ENCODE results near the gene RNF181.
"Not testable (repeated sequence)": the region's sequence is repeated elsewhere in the genome, so short reads cannot be mapped to it uniquely, and the experiment has no call there.

RNF181 gene

GRCh38 chr2:85577386-85578242, 17.9 kb upstream of the RNF181 start, which contains the start of gene VAMP8:
VAMP8 (plus strand) TSS chr2:85577586; CDS start chr2:85577647, 61 bp downstream.
- peak; percentile 47 for DNase-seq

- DNase-seq = peak; percentile 56
Observed at GRCh38 chr2:85578243-85579180, 17.0 kb upstream of the RNF181 start.

GRCh38 chr2:85579266-85579935, 16.1 kb upstream of the RNF181 start:
- DNase-seq = no peak

GRCh38 chr2:85580206-85580605, 15.3 kb upstream of the RNF181 start:
- no peak for DNase-seq

- DNase-seq = no peak
Observed at GRCh38 chr2:85582492-85582891, 13.1 kb upstream of the RNF181 start.

GRCh38 chr2:85583667-85584353, 11.7 kb upstream of the RNF181 start:
- DNase-seq = no peak

GRCh38 chr2:85584354-85584856, 11.1 kb upstream of the RNF181 start, which contains the start of gene VAMP5:
VAMP5 (plus strand) TSS chr2:85584431; CDS start chr2:85584491, 60 bp downstream.
- no peak for DNase-seq

GRCh38 chr2:85584857-85585780, 10.4 kb upstream of the RNF181 start:
- DNase-seq = no peak

- no peak for DNase-seq
Observed at GRCh38 chr2:85585781-85586105, 9.8 kb upstream of the RNF181 start.

- no peak for DNase-seq
Observed at GRCh38 chr2:85588236-85588635, 7.3 kb upstream of the RNF181 start.

- no peak for DNase-seq
Observed at GRCh38 chr2:85588645-85589044, 6.9 kb upstream of the RNF181 start.

GRCh38 chr2:85589181-85589580, 6.4 kb upstream of the RNF181 start:
- DNase-seq = no peak

- peak; percentile 42 for DNase-seq
Observed at GRCh38 chr2:85589982-85590791, 5.4 kb upstream of the RNF181 start.

- DNase-seq = no peak
Observed at GRCh38 chr2:85590950-85591349, 4.6 kb upstream of the RNF181 start.

GRCh38 chr2:85591563-85591962, 4.0 kb upstream of the RNF181 start:
- DNase-seq = no peak

- not testable (repeated sequence) for DNase-seq
Observed at GRCh38 chr2:85592299-85592698, 3.2 kb upstream of the RNF181 start.

- no peak for DNase-seq
Observed at GRCh38 chr2:85593023-85593422, 2.5 kb upstream of the RNF181 start.

- DNase-seq = no peak
Observed at GRCh38 chr2:85594715-85595300, 737 bp upstream of the RNF181 start.

GRCh38 chr2:85596026-85596333, 435 bp downstream of the RNF181 start:
- no peak for DNase-seq

All from CD4-positive, alpha-beta T cell treated with Interferon gamma for 1 hour (primary cell).